Stimulated activated naive CD8-positive, alpha-beta T cell treated with anti-CD3 and anti-CD28 coated beads, Interleukin-15, amount 100 ng/mL, for 72 hours (primary cell): ENCODE measurements around the gene TCF4.

Experiments
- ATAC-seq: fragments of 150-1000 bp; cut with Tn5 transposase; 2 replicates; pipeline ENCODE4 v1.10.0; 2021; ENCODE audit warnings: mild to moderate bottlenecking, moderate library complexity
- DNase-seq, 2 donors: peaks; one replicate each; pipeline ENCODE4 v3.0.0; 2021 to 2022
- H3K27ac Mint-ChIP-seq, 2 donors: one replicate each; pipeline ENCODE4 v1.8.0; 2022; ENCODE audit warnings: mild to moderate bottlenecking in 2 of 2, mixed read lengths in 2 of 2, moderate library complexity in 2 of 2
- H3K27me3 Mint-ChIP-seq: one replicate; pipeline ENCODE4 v1.8.0; 2022; ENCODE audit warnings: mixed read lengths
- H3K4me1 Mint-ChIP-seq: one replicate; pipeline ENCODE4 v1.8.0; 2022; ENCODE audit warnings: mild to moderate bottlenecking, mixed read lengths
- H3K4me3 Mint-ChIP-seq, 2 donors: one replicate each; pipeline ENCODE4 v1.8.0; 2022; ENCODE audit warnings: mild to moderate bottlenecking in 2 of 2, mixed read lengths in 2 of 2, moderate library complexity in 1 of 2
- H3K9me3 Mint-ChIP-seq, 2 donors: one replicate each; pipeline ENCODE4 v1.8.0; 2022; ENCODE audit warnings: mixed read lengths in 2 of 2

TCF4 gene

DNA sequence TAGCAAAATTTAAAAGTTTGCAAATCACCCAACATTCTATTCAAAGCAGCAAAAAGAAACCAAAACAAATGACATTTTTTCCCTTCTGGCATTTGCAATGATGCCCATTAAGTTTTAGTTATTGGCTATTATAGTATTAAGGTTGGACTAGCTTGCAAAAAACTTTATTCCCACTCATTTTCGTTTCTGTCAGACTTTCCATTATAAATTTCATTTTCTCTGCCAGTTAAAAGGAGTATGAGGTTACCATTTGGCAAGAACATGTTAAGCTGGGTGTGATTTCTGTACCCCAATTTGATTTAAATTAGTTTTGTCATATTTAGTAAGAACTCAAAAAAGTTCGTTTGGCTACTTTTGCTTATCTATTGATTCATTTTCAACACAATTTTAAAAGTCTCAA is 187.9 kb downstream of the TCF4 start:
- H3K4me1 Mint-ChIP-seq: no peaks in the 10 kb centered on the region
- DNase-seq (no peak), ATAC-seq (no peak)
- no peaks in the 10 kb centered on the region for H3K9me3 Mint-ChIP-seq
- no peak overlapping the region for H3K4me3 Mint-ChIP-seq
- H3K27me3 Mint-ChIP-seq: peaks cover 4% of the 10 kb centered on the region
- H3K27ac Mint-ChIP-seq: no peak overlapping the region

DNA sequence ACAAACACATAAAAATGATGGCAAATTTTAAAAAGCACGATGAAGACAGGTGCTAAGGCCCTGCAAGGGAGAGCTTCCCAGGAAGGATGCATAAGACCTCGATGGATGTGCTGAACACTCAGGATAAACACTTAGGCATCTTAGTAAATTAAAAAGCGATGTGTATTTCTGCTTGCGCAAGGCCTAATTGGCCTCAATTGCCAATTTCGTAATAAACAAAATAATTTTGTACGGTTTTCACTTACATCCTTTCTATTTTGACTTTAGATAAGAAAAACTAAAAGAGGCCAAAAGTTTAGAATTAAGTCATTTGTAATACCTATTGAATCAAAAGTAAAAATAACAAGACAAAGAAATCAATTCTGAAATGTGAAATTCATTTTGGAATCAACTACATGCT is 189.1 kb downstream of the TCF4 start:
- H3K4me3 Mint-ChIP-seq: no peak overlapping the region
- no peak for DNase-seq
- no peak for ATAC-seq
- H3K27me3 Mint-ChIP-seq: no peaks in the 10 kb centered on the region
- no peaks in the 10 kb centered on the region for H3K4me1 Mint-ChIP-seq
- no peak overlapping the region for H3K27ac Mint-ChIP-seq
- no peaks in the 10 kb centered on the region for H3K9me3 Mint-ChIP-seq

DNA sequence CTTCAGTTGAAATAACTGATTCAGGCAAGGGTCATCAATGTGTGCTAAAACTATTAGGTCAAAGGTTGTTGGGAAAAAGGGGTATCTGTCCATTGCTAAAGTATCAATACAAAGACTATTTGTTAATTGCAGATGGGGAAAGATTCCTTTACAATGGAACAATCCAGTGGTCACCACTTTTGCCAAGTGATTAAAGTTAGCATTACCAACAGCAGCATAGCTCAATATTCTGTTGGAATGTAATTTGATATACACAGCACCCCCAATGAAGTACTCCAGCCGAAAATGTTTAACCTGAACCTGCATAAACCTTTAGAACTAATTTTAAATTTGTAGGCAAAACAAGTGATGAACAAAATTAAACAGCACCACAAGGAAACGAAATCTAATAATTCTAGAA is 191.0 kb downstream of the TCF4 start:
- Mint-ChIP-seq H3K4me3 (no peak overlapping the region), H3K27ac (no peak overlapping the region), H3K9me3 (no peaks in the 10 kb centered on the region), H3K27me3 (no peaks in the 10 kb centered on the region), H3K4me1 (no peaks in the 10 kb centered on the region)
- DNase-seq (no peak), ATAC-seq (no peak)

DNA sequence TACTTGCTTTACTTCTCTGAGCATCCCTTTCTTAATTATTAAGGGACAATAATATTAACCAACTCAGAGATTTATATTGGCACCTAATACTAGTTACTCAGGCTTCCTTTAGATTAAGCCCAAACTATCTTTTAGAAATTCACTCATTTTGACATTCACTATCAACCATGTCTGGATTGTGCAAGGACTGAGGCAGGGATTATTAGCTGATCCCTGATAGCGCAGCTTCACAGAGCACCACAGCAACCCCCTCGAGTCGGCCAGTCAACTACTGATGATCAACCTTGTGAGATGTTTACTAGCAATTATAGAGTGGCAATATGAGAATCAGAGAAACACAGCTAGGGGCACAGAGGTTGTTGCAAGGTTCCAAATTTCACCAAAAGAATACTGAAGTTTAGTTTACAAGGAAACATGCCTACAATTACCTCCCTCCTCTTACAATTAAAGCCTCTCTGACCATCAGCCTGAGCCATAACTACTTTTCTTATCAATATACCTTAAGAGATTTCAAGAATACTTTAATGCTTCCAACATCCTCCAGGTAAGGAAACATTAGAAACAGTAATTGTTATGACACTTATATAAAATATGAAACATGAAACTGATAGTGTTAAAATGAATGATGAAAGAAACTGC is 191.6 kb downstream of the TCF4 start:
- Mint-ChIP-seq H3K4me1 (no peaks in the 10 kb centered on the region), H3K27ac (no peak overlapping the region), H3K4me3 (no peak overlapping the region), H3K27me3 (no peaks in the 10 kb centered on the region), H3K9me3 (no peaks in the 10 kb centered on the region)
- DNase-seq: no peak
- ATAC-seq: no peak

DNA sequence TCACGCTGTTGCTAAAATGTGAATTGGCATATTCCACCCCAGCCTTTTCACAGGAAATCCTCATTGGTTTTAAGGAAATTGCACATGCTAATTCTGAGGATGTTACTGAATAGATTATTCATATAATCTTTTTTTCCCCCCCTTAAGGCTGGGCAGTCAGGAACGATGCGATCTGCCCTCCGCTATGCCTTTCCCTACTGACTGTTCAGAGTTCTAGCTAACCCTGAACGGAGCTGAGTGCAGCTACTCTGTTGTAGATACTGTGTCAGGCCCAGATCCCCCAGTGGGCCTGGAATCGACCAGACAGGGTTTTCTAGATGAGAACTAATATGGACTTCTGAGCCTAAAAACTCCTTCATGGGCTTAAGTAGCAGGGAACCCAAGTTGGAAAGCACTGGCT is 192.2 kb downstream of the TCF4 start:
- Mint-ChIP-seq H3K27me3 (no peaks in the 10 kb centered on the region), H3K4me1 (no peaks in the 10 kb centered on the region), H3K4me3 (no peak overlapping the region), H3K27ac (peak overlapping the region in 1 of 2 donors; percentile 90), H3K9me3 (no peaks in the 10 kb centered on the region)
- ATAC-seq (no peak), DNase-seq (no peak)

DNA sequence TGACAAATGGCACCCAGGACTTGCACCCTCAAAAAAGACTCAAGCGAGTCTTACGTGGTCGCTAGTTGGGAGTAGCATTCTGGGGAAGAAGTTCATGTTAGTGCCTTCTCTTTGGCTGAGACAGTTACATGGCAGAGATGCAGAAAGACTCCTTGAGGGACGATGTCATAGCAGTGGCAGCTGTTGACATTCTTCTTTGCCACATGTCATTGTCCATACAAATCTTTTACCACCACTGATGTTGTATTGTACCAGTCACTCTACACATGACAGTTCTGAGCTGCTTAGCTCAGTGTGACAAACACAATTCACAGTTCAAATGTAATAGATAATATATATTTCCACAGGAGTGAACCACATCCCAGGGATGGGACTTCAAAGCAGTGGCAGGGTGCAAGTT is 197.1 kb downstream of the TCF4 start:
- H3K4me3 Mint-ChIP-seq: no peak overlapping the region
- no peaks in the 10 kb centered on the region for H3K27me3 Mint-ChIP-seq
- no peak for ATAC-seq
- no peak overlapping the region for H3K27ac Mint-ChIP-seq
- H3K9me3 Mint-ChIP-seq: no peaks in the 10 kb centered on the region
- H3K4me1 Mint-ChIP-seq: no peaks in the 10 kb centered on the region
- DNase-seq: no peak

DNA sequence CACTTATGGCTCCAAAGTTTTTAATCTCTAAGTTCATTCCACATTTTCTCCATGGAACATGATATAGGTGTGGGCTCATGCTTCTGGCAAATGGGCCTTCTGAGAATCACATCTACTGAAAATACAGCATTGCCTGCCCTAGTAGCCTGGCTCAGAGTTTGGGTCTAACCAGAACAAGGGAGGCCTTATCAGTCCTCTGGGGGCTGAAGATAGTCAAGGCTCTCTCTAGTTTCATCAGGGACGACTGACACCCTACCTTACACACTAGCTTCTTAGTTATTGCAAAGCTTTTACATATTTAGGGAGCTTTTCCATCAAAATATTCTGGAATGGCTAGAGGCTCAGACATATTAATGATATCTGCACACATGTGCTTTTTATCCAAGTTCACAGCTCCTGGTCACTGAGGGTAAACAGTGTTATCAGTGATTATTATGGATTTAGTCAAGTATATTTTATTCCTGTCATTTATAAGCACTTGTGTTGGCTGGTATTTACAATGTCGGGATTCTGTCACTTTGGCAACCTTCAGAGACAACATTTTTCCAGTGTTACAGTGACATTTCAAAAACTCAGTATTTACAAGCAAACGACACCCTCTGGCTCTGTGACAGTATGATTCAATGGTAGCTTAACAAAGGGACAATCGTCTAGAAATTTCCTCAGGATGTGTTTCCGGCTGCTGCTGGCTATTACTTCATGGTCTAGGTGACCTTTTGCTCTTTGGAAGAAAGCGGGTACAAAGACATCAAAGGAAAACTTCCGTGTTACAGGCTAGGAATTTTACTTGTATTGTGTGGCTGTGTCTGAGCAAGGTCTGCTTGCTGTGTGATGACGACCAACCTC is 200.6 kb downstream of the TCF4 start:
- Mint-ChIP-seq H3K9me3 (no peaks in the 10 kb centered on the region), H3K4me3 (no peak overlapping the region), H3K27ac (no peak overlapping the region), H3K4me1 (no peaks in the 10 kb centered on the region), H3K27me3 (no peaks in the 10 kb centered on the region)
- no peak for ATAC-seq
- no peak for DNase-seq

DNA sequence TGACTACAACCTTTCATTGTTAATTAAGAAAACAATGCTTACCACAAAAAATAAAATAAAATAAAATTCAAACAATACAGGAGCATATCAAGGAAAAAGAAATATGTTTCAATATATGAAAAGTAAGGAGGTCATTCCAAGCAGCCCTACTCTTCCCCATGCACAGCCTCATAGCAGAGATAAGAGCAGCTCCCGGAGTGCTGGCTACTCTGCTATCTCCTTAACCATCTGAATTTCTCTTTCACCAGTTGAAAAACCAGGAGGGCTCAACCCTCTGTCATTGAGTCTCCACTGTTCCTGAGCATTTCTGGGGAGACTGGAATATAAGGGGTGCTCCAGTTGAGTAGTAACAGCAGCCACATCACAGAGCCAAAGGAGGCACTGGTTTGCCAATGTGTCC is 201.4 kb downstream of the TCF4 start:
- Mint-ChIP-seq H3K27me3 (no peaks in the 10 kb centered on the region), H3K4me3 (no peak overlapping the region), H3K4me1 (no peaks in the 10 kb centered on the region), H3K27ac (no peak overlapping the region), H3K9me3 (no peaks in the 10 kb centered on the region)
- DNase-seq (no peak), ATAC-seq (no peak)

DNA sequence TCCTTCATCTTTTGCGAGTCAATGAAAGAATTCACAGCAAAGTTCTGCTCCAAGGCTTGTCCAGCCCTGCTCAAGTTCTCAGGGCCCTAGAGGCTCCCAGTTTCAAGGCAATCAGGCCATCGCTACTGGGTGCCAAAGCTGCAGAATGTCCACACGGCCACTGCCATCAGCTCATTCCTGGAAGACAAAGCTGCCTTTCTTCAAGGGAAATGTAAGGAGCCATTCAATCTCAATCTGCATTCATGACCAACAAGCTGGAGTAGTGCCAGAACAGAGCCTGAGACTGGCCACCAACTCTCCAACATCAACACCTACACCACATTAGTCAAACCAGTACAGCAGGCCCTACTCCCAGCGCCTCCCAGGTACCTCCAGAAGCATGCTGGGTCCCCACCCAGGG is 202.2 kb downstream of the TCF4 start:
- no peak for ATAC-seq
- no peak overlapping the region for H3K4me3 Mint-ChIP-seq
- no peaks in the 10 kb centered on the region for H3K4me1 Mint-ChIP-seq

DNA sequence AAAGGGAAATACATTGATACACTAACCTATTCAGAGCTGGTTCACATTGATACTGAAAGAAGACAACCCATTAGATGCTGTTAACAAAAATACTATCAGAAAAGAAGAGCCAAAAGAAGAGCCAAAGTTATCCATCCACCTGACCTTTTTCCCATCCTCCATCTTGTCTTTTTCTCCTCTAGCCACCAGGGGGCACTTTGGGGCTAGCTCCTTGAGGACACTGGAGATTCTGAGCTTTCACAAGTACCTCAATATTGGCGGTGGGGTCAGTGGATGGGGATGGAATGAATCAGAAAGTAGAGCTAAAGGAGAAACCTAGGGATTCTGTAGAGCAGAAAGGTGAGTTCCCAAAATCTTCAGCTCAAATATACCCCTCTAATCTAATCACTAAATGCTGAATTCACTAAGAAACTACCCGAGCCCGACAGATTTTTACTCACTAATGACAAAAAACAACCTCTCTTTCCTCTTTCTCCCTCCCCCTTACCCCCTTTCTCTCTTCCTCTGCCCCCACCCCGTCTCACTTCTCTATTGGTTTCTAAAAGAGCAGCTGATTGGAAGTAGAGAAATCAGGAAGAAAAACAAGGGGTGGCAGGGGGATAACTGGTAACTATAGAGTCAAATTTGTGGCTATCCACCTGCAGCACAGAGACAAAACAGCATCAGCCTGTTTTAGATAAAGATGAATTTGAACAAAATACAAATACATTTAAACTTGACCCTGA is 203.3 kb downstream of the TCF4 start:
- peak in 1 of 2 donors; percentile 10 for DNase-seq
- H3K4me1 Mint-ChIP-seq: no peaks in the 10 kb centered on the region
- no peak for ATAC-seq

More for the DNA sequence above, 202.2 kb downstream of the TCF4 start:
- DNase-seq: no peak
- no peaks in the 10 kb centered on the region for H3K9me3 Mint-ChIP-seq
- no peaks in the 10 kb centered on the region for H3K27me3 Mint-ChIP-seq
- H3K27ac Mint-ChIP-seq: peak overlapping the region in 1 of 2 donors; percentile 59

DNA sequence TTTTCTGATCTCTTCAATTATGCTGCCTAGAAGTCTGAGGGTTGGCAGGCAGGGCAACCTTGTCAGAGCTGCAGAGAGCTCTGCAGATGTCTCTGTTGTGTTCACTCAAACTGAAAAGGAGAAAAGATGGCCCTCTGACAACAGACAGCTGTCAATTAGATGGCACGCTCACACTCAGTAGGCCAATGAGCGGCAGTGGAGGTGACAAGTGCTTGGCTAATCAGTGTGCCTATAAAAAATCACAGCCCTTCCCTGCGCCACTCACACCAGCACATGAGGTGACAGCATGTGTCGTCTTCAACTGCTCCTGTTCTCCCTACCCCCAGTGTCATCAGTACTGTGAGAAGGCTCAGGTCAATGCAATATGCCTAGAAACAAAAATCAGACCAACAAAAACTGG is 203.9 kb downstream of the TCF4 start:
- ATAC-seq: no peak
- Mint-ChIP-seq H3K4me3 (no peak overlapping the region), H3K27ac (no peak overlapping the region), H3K9me3 (no peaks in the 10 kb centered on the region), H3K27me3 (no peaks in the 10 kb centered on the region), H3K4me1 (no peaks in the 10 kb centered on the region)
- no peak for DNase-seq

More for the DNA sequence above, 203.3 kb downstream of the TCF4 start:
- H3K27me3 Mint-ChIP-seq: no peaks in the 10 kb centered on the region
- H3K27ac Mint-ChIP-seq: no peak overlapping the region
- no peak overlapping the region for H3K4me3 Mint-ChIP-seq
- H3K9me3 Mint-ChIP-seq: no peaks in the 10 kb centered on the region

DNA sequence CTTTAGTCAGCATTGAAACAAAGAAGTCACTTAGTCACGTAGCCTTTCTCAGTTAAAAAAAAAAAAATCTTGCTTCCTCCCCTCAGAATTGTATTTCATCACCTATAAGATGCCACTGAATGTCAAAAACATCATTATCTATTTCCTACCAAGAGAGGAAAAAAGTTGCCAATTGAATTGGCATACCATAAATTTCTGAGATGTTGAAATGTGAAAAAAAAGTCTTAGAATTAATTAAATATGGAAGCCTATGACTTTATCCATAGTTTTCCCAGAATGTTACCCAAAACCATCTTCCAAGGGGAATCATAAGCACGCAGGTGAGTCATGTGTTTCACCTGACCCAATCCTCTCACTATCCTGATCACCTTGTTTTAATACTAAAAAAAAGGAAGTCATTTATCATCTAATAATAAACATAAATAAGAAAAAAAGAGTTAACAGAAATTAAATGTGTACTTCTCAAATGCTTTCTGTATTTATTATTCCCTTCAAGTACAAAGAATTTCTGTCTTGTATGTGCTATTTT is 205.7 kb downstream of the TCF4 start:
- no peak for ATAC-seq
- Mint-ChIP-seq H3K4me1 (no peaks in the 10 kb centered on the region), H3K27ac (no peak overlapping the region), H3K9me3 (no peaks in the 10 kb centered on the region), H3K4me3 (no peak overlapping the region), H3K27me3 (no peaks in the 10 kb centered on the region)
- no peak for DNase-seq

DNA sequence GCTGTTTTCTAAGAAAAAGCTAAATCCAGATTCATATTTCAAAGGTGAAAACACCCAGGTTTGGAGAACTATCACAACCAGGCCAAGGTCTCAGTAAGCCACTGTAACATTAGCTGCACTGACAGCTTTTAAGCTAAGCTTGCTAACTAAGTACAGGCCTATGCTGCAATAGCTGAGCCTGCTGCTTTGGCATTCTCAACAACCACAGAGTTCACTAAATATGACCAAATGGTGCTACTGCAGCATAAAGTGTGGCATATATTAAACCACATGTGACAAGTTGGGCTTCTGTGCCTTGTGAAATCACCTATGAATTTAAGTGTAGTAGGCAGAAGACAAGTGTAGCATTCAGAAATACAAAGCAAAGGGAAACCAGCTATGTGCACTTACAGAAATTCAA is 206.7 kb downstream of the TCF4 start:
- Mint-ChIP-seq H3K9me3 (no peaks in the 10 kb centered on the region), H3K27me3 (no peaks in the 10 kb centered on the region), H3K4me3 (no peak overlapping the region), H3K4me1 (no peaks in the 10 kb centered on the region), H3K27ac (no peak overlapping the region)
- no peak for DNase-seq
- ATAC-seq: no peak

DNA sequence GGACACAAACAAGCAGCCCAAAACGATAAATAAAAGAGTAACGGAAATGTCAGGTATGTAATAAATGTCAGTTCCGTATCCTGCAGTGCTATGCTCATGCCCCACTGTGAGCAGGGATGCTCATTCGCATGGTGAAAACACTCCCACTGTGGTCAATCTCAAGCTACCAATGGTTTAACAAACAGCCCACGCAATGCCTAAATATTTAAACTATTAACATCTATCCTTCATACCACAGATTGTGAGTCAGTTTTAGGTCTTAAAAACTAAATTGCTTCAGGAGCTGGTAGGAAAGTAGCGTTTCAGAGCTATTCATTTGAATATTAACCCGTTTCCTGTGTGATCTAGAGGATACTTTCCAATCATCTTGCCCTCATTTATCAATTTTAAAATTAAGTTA is 207.4 kb downstream of the TCF4 start:
- no peaks in the 10 kb centered on the region for H3K4me1 Mint-ChIP-seq
- H3K4me3 Mint-ChIP-seq: no peak overlapping the region
- DNase-seq (no peak), ATAC-seq (no peak)
- no peak overlapping the region for H3K27ac Mint-ChIP-seq
- H3K27me3 Mint-ChIP-seq: no peaks in the 10 kb centered on the region
- no peaks in the 10 kb centered on the region for H3K9me3 Mint-ChIP-seq

DNA sequence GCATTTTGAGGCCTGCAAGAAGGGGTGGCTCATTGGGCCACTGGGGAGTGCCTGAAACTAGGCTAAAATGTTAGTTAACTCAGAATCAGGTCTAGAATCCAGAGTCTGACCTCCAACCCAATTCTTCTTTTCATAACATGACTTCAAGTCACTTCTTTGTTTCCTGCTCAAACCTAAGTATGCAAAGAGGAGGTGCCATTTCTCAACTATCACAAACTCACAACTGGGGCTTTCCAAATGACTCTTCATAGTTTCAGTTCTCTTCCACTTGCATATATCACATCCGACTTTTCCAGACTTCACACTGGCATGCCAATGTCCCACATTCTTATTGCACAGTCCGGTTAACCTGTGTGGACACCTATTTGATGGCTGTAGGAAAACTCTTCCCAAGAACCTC is 211.6 kb downstream of the TCF4 start:
- H3K4me3 Mint-ChIP-seq: no peak overlapping the region
- no peaks in the 10 kb centered on the region for H3K4me1 Mint-ChIP-seq
- ATAC-seq: no peak
- no peak for DNase-seq
- H3K27me3 Mint-ChIP-seq: no peaks in the 10 kb centered on the region
- no peaks in the 10 kb centered on the region for H3K9me3 Mint-ChIP-seq
- peak overlapping the region in 1 of 2 donors; percentile 72 for H3K27ac Mint-ChIP-seq

DNA sequence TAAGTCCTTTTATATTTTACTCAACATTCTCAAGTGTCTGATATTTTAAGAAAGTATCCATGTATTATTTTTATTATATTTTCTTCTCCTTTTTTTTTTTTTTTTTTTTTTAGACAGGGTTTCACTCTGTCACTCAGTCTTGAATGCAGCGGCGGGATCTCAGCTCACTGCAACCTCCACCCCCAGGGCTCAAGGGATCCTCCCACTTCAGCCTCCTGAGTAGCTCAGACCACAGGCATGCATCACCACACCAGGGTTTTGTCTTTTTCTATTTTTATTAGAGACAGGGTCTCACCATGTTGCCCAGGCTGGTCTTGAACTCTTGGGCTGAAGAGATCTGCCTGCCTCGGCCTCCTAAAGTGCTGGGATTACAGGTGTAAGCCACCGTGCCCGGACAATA is 212.1 kb downstream of the TCF4 start:
- H3K27ac Mint-ChIP-seq: no peak overlapping the region

More for the DNA sequence above, 212.1 kb downstream of the TCF4 start:
- ATAC-seq (no peak), DNase-seq (no peak)
- Mint-ChIP-seq H3K4me1 (no peaks in the 10 kb centered on the region), H3K9me3 (no peaks in the 10 kb centered on the region), H3K27me3 (no peaks in the 10 kb centered on the region), H3K4me3 (no peak overlapping the region)
